Peyer's patch (tissue), 4 donors: ENCODE results near the gene FAH. TPM values are rescaled to one million over a fixed set of nuclear protein-coding genes. Genes with fewer than 3 reads are reported as not detected.

ENCODE experiments used
- DNase-seq, 3 donors: peaks; one replicate each; pipeline ENCODE4 v3.0.0-alpha.2; 2017 to 2019
- H3K27ac ChIP-seq, 4 donors: fragments of 200-600 bp; sonication (generic); one replicate each; pipeline ENCODE4 v1.5.1; 2016 to 2019
- H3K27me3 ChIP-seq, 2 donors: fragments of 200-600 bp; sonication (generic); one replicate each; pipeline ENCODE4 v1.5.1; 2019
- H3K36me3 ChIP-seq, 3 donors: fragments of 200-600 bp; sonication (generic); one replicate each; pipeline ENCODE4 v1.5.1; 2016 to 2019
- H3K4me1 ChIP-seq, 4 donors: fragments of 200-600 bp; sonication (generic); one replicate each; pipeline ENCODE4 v1.5.1; 2016 to 2019
- H3K4me3 ChIP-seq, 4 donors: fragments of 200-600 bp; sonication (generic); 1 replicate in 3 of 4; 2 replicates in 1 of 4; pipeline ENCODE4 v1.5.1; 2016 to 2019; ENCODE audit warnings: mild to moderate bottlenecking in 1 of 4
- H3K9me3 ChIP-seq, 4 donors: fragments of 200-600 bp; sonication (generic); one replicate each; pipeline ENCODE4 v1.5.1; 2016 to 2019; ENCODE audit warnings: mild to moderate bottlenecking in 1 of 4
- CTCF ChIP-seq, 6 experiments: fragments of 450-650 bp in 4 of 6; fragments of 200-600 bp in 2 of 6; sonication (generic) in 1 of 6; IDR thresholded peaks; one replicate each; pipeline ENCODE4 v1.5.1; 2017 to 2019; ENCODE audit warnings: antibody characterized with exemption in 6 of 6, mild to moderate bottlenecking in 3 of 6, moderate library complexity in 1 of 6
- POLR2A ChIP-seq, 2 donors: fragments of 450-650 bp; IDR thresholded peaks; one replicate each; pipeline ENCODE4 v1.5.1; 2017; ENCODE audit warnings: antibody characterized with exemption in 2 of 2, mild to moderate bottlenecking in 2 of 2, moderate library complexity in 2 of 2
- total RNA-seq, 4 donors: library from RNA; depleted of rRNA; stranded (reverse); fragments of >200 nt; gene quantifications; one replicate each; pipeline ENCODE4 v1.1.0, GENCODE V29; 2016

The FAH gene
- total RNA-seq, 4 donors from 2014 or later = 6.6 to 17.3 (median 15.3) TPM

- Histone ChIP-seq H3K9me3 (no peaks in the 10 kb centered on the region), H3K36me3 (no peaks in the 10 kb centered on the region), H3K4me3 (no peak overlapping the region), H3K27ac (no peak overlapping the region), H3K27me3 (no peaks in the 10 kb centered on the region), H3K4me1 (no peaks in the 10 kb centered on the region)
- DNase-seq = no peak
- TF ChIP-seq POLR2A (IDR thresholded peaks at IDR 0.05) (no peak), CTCF (IDR thresholded peaks at IDR 0.05) (no peak)
These were observed 64.6 kb downstream of the FAH start for GRCh38 chr15:80217327-80217900.

GRCh38 chr15:80219955-80220354 is 67.2 kb downstream of the FAH start:
- Histone ChIP-seq H3K27ac (no peak overlapping the region), H3K27me3 (no peaks in the 10 kb centered on the region), H3K9me3 (no peaks in the 10 kb centered on the region), H3K4me1 (no peaks in the 10 kb centered on the region), H3K36me3 (no peaks in the 10 kb centered on the region), H3K4me3 (no peak overlapping the region)
- no peak for DNase-seq
- TF ChIP-seq CTCF (IDR thresholded peaks at IDR 0.05) (no peak), POLR2A (IDR thresholded peaks at IDR 0.05) (no peak)

GRCh38 chr15:80228959-80229610 is 76.3 kb downstream of the FAH start:
- DNase-seq = no peak
- no peaks in the 10 kb centered on the region for H3K4me1 ChIP-seq
- H3K27ac ChIP-seq = no peak overlapping the region
- no peak for TF ChIP-seq CTCF (IDR thresholded peaks at IDR 0.05)
- TF ChIP-seq POLR2A (IDR thresholded peaks at IDR 0.05) = no peak
- H3K36me3 ChIP-seq = no peaks in the 10 kb centered on the region
- no peaks in the 10 kb centered on the region for H3K9me3 ChIP-seq
- no peak overlapping the region for H3K4me3 ChIP-seq
- no peaks in the 10 kb centered on the region for H3K27me3 ChIP-seq

- Histone ChIP-seq H3K27ac (no peak overlapping the region), H3K36me3 (no peaks in the 10 kb centered on the region), H3K27me3 (no peaks in the 10 kb centered on the region), H3K4me1 (no peaks in the 10 kb centered on the region), H3K4me3 (no peak overlapping the region), H3K9me3 (no peaks in the 10 kb centered on the region)
- TF ChIP-seq POLR2A (IDR thresholded peaks at IDR 0.05) = no peak
- TF ChIP-seq CTCF (IDR thresholded peaks at IDR 0.05) = no peak
- DNase-seq = no peak
These were observed 78.6 kb downstream of the FAH start for GRCh38 chr15:80231371-80231770.

- Histone ChIP-seq H3K4me3 (no peak overlapping the region), H3K9me3 (no peaks in the 10 kb centered on the region), H3K27me3 (no peaks in the 10 kb centered on the region), H3K36me3 (no peaks in the 10 kb centered on the region), H3K4me1 (no peaks in the 10 kb centered on the region), H3K27ac (no peak overlapping the region)
- TF ChIP-seq CTCF (IDR thresholded peaks at IDR 0.05) = no peak
- no peak for TF ChIP-seq POLR2A (IDR thresholded peaks at IDR 0.05)
- DNase-seq = no peak
These were observed 80.8 kb downstream of the FAH start for GRCh38 chr15:80233581-80233980.
